ENCODE results near the gene NDUFA6.
"Not testable (repeated sequence)": the region's sequence is repeated elsewhere in the genome, so short reads cannot be mapped to it uniquely, and the experiment has no call there.

The NDUFA6 gene

DNA sequence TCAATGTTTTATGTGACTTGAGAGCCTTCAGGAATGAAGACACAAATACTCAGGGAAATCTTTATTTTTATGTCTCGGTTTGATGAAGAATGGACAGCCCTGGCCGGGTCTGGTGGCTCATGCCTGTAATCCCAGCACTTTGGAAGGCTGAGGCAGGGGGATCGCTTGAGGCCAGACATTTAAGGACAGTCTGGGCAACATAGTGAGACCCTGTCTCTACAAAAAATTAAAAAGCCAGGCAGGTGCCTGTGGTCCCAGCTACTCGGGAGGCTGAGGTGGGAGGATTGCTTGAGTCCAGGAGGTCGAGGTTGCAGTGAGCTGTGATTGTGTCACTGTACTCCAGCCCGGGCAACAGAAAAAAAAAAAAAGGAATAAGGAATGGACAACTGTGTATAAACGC lies 19.1 kb downstream of the NDUFA6 start:
- H3K4me3 ChIP-seq (ENCODE audit: insufficient read depth, low read depth, low read length, poor library complexity, severe bottlenecking) = peak overlapping the region; percentile 63
- not testable (repeated sequence) for H3K27me3 ChIP-seq (replicated peaks; ENCODE audit: control insufficient read depth, insufficient read depth, low read length, poor library complexity, severe bottlenecking); H3K27ac ChIP-seq (ENCODE audit: insufficient read depth, low read length, poor library complexity, severe bottlenecking); H3K36me3 ChIP-seq (ENCODE audit: control insufficient read depth, insufficient read depth, low read length); H3K9me3 ChIP-seq (ENCODE audit: control insufficient read depth, low read length); DNase-seq
- H3K4me1 ChIP-seq (ENCODE audit: control insufficient read depth, insufficient read depth, low read length, poor library complexity, severe bottlenecking) = peaks cover 28% of the 10 kb centered on the region

DNA sequence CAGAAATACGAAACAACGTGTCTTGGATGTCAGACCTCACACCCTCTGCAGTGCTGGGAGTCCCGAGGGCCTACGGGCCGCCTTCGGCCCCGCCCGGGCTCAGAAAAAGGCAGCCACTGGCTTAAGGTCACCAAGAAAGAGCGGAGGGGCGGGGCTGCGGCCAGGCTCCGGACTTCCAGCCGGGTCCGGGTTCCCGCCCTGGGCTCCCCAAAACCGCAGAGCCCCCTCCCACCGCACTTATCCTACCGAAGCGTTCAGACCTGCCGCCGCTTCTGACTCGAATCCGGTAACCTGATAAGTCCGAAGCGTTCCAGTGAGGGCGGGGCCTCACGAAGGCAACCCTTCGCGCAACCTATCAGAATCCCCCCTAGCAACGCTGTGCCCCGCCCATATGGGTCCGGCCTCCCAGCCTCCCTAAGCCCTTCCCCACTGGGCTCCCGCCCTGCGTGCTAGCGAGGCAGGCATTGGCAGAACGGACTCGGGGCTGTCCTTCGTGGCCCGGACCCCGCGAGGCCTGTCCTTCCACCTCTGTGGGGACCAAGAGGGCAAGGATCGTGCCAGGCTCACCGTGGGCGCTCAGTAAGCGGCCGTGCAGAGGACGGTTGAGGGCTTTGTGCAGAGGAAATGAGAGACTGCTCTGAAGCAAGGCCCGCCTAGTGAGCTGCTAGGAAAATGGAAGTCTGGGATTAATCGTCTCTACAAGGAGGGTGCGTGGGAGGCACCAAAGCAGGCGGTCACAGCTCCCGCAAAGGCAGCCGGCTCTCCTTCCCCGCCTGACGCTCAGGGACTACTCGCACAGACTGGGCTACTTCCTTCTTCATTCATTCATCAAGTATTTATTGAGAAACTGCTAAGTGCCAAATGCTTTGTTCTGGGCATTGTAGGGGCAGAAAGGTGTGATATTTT lies 19.8 kb downstream of the NDUFA6 start, which contains the start of gene NAGA:
TSS of gene NAGA (minus strand) at position 296 of the 906 bp plus-strand sequence. CDS start 515 bp downstream, outside the sequence.
- Histone ChIP-seq H3K9me3 (ENCODE audit: control insufficient read depth, low read length) (no peaks in the 10 kb centered on the region), H3K27ac (ENCODE audit: insufficient read depth, low read length, poor library complexity, severe bottlenecking) (peak within 1 kb of the TSS; percentile 66), H3K27me3 (replicated peaks; ENCODE audit: control insufficient read depth, insufficient read depth, low read length, poor library complexity, severe bottlenecking) (no peaks in the 10 kb centered on the region), H3K4me1 (ENCODE audit: control insufficient read depth, insufficient read depth, low read length, poor library complexity, severe bottlenecking) (peaks cover 28% of the 10 kb centered on the region), H3K4me3 (ENCODE audit: insufficient read depth, low read depth, low read length, poor library complexity, severe bottlenecking) (peak within 1 kb of the TSS; percentile 63), H3K36me3 (ENCODE audit: control insufficient read depth, insufficient read depth, low read length) (peaks cover 16% of the 10 kb centered on the region)
- peak; percentile 86 to 90 (median 89) for DNase-seq

DNA sequence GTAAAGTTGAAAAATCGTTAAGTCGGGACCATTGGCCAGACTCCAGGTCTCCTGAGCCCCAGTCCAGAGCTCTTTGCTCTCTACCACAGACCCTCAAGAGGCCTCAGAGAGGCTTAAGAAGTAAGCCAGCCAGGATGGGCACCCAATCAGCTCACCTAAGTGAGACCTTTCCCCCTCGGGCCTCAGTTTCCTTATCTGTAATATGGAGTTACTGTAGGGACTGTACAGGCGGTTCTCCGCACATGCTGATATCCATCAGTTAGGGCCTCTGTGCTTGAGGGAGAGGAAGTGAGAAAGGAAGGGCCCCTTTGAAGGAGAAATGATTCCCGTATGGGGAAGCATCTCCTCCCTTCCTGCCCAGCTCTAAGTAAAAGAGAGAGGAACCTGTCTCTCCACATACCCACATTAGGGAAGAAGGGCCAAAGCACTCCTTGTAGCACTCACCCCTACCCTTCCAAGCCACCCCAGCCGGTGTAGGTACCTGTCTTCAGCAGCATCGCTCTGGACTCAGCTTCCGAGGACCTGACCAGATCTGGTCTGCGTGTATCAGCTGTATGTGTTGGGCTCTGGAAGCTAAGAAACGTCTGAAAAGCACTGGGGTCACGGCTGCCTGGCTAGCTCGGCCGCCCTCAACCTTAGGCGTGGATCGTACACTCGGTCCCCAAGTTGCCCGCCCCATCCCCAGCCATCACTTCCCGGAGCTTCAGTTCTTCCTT lies 20.6 kb downstream of the NDUFA6 start:
- no peak for DNase-seq
- Histone ChIP-seq H3K4me3 (ENCODE audit: insufficient read depth, low read depth, low read length, poor library complexity, severe bottlenecking) (peak overlapping the region; percentile 63), H3K36me3 (ENCODE audit: control insufficient read depth, insufficient read depth, low read length) (peaks cover 24% of the 10 kb centered on the region), H3K4me1 (ENCODE audit: control insufficient read depth, insufficient read depth, low read length, poor library complexity, severe bottlenecking) (peaks cover 27% of the 10 kb centered on the region), H3K9me3 (ENCODE audit: control insufficient read depth, low read length) (no peaks in the 10 kb centered on the region), H3K27ac (ENCODE audit: insufficient read depth, low read length, poor library complexity, severe bottlenecking) (peak overlapping the region; percentile 66), H3K27me3 (replicated peaks; ENCODE audit: control insufficient read depth, insufficient read depth, low read length, poor library complexity, severe bottlenecking) (no peaks in the 10 kb centered on the region)

DNA sequence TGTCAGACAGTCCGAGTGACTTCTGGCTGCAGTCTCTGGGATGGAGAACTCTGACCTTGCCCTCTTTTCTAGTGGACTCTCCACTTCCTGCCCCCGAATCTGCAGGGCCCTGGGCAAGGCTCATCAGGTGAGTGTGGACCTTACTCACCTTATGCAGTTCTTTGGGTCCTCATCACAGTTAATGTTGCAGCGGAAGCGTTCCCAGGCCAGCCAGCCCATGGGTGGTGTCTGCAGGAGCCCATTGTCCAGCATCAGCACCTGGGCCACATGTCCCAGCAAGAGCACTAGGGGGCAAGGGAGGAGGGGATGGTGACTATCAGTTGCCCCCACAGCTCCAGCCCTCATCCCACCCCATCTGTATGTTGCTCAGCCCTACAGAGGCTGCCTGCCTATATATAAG lies 22.3 kb downstream of the NDUFA6 start:
- H3K27ac ChIP-seq (ENCODE audit: insufficient read depth, low read length, poor library complexity, severe bottlenecking) = no peak overlapping the region
- peaks cover 13% of the 10 kb centered on the region for H3K4me1 ChIP-seq (ENCODE audit: control insufficient read depth, insufficient read depth, low read length, poor library complexity, severe bottlenecking)
- DNase-seq = no peak
- no peaks in the 10 kb centered on the region for H3K9me3 ChIP-seq (ENCODE audit: control insufficient read depth, low read length)
- H3K36me3 ChIP-seq (ENCODE audit: control insufficient read depth, insufficient read depth, low read length) = peaks cover 24% of the 10 kb centered on the region
- no peaks in the 10 kb centered on the region for H3K27me3 ChIP-seq (replicated peaks; ENCODE audit: control insufficient read depth, insufficient read depth, low read length, poor library complexity, severe bottlenecking)
- H3K4me3 ChIP-seq (ENCODE audit: insufficient read depth, low read depth, low read length, poor library complexity, severe bottlenecking) = no peak overlapping the region

DNA sequence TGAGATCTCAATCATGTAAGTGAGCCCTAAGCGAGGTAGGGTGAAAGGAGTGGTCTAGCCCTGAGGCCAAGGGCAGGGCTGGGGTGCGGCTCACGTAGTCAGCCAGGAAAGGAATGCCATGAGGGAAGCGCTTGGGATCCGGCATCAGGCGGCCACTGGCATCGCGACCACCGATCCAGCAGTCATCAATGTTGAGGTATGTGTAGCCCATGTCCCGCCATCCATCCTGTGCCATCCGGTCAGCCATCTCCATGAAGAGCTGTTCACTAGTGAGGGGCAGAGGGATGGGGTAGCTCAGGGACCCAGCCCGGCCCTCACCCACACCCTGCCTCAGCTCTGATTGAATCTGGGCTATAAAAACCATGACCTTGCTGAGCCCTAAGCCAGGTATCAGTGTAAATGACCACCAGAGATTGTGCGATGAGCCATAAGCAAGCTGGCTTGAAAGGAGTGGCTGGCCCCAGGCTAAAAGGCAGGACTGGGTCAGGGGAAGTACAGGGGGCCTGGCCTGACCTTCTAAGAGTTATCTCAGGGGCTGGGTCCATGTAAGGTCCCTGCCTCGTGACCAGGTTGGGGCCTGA lies 22.8 kb downstream of the NDUFA6 start:
- no peak overlapping the region for H3K4me3 ChIP-seq (ENCODE audit: insufficient read depth, low read depth, low read length, poor library complexity, severe bottlenecking)
- H3K4me1 ChIP-seq (ENCODE audit: control insufficient read depth, insufficient read depth, low read length, poor library complexity, severe bottlenecking) = peaks cover 13% of the 10 kb centered on the region
- peaks cover 29% of the 10 kb centered on the region for H3K36me3 ChIP-seq (ENCODE audit: control insufficient read depth, insufficient read depth, low read length)
- no peak overlapping the region for H3K27ac ChIP-seq (ENCODE audit: insufficient read depth, low read length, poor library complexity, severe bottlenecking)
- no peak for DNase-seq
- H3K9me3 ChIP-seq (ENCODE audit: control insufficient read depth, low read length) = no peaks in the 10 kb centered on the region
- H3K27me3 ChIP-seq (replicated peaks; ENCODE audit: control insufficient read depth, insufficient read depth, low read length, poor library complexity, severe bottlenecking) = no peaks in the 10 kb centered on the region

DNA sequence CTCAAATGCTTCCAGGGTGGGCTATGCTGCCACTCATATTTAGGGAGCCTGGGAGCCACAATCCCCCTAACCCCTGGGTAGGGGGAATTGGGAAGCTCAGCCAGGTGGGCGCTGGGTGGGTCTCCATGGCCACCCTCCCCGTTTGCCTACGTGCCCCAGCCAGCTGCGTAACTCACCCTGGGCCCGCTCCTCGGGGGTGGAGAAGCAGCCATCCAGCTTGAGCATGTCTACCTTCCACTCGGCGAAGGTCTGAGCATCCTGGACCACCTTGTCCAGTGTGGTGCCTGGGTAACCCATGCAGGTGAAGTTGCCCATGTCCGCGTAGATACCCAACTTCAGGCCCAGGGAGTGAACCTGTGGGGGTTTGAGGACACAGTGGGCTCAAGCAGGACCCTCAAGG lies 23.6 kb downstream of the NDUFA6 start:
- no peak overlapping the region for H3K27ac ChIP-seq (ENCODE audit: insufficient read depth, low read length, poor library complexity, severe bottlenecking)
- H3K36me3 ChIP-seq (ENCODE audit: control insufficient read depth, insufficient read depth, low read length) = peaks cover 33% of the 10 kb centered on the region
- no peaks in the 10 kb centered on the region for H3K9me3 ChIP-seq (ENCODE audit: control insufficient read depth, low read length)
- H3K27me3 ChIP-seq (replicated peaks; ENCODE audit: control insufficient read depth, insufficient read depth, low read length, poor library complexity, severe bottlenecking) = no peaks in the 10 kb centered on the region
- H3K4me1 ChIP-seq (ENCODE audit: control insufficient read depth, insufficient read depth, low read length, poor library complexity, severe bottlenecking) = peaks cover 13% of the 10 kb centered on the region
- no peak overlapping the region for H3K4me3 ChIP-seq (ENCODE audit: insufficient read depth, low read depth, low read length, poor library complexity, severe bottlenecking)
- no peak for DNase-seq

DNA sequence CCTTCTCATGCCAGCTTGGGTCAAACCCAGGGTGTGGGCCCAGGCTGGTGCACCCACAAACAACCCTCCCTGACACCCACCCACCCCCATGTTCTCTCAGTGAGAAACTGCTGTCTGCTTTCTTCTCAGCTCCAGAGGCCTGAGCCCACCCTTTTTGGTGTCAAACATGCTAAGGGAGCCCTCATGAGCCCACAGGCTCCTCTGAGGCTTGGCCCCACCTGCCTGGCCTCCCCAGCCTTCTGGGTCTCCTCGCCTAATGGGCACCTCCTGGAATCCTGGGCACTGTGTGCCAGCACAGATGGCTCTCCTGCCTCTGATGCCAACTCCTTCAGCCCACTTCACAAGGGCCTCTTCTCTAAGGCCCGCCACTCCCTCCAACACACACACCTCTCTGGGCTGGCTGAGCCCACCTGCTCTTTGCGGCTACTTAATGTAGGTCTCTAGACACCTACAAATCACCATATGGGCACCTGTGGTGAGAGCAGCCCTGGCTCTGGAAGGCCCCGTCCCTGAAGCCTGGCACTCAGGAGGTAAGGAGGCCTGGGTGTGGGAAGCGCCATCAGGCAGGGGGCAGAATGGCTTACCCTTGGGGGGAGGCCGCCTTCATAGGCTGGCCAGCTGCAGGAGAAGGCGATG lies 24.3 kb downstream of the NDUFA6 start:
- Histone ChIP-seq H3K4me1 (ENCODE audit: control insufficient read depth, insufficient read depth, low read length, poor library complexity, severe bottlenecking) (peaks cover 9% of the 10 kb centered on the region), H3K27me3 (replicated peaks; ENCODE audit: control insufficient read depth, insufficient read depth, low read length, poor library complexity, severe bottlenecking) (no peaks in the 10 kb centered on the region), H3K36me3 (ENCODE audit: control insufficient read depth, insufficient read depth, low read length) (peaks cover 34% of the 10 kb centered on the region), H3K27ac (ENCODE audit: insufficient read depth, low read length, poor library complexity, severe bottlenecking) (no peak overlapping the region), H3K9me3 (ENCODE audit: control insufficient read depth, low read length) (no peaks in the 10 kb centered on the region), H3K4me3 (ENCODE audit: insufficient read depth, low read depth, low read length, poor library complexity, severe bottlenecking) (no peak overlapping the region)
- DNase-seq = no peak

DNA sequence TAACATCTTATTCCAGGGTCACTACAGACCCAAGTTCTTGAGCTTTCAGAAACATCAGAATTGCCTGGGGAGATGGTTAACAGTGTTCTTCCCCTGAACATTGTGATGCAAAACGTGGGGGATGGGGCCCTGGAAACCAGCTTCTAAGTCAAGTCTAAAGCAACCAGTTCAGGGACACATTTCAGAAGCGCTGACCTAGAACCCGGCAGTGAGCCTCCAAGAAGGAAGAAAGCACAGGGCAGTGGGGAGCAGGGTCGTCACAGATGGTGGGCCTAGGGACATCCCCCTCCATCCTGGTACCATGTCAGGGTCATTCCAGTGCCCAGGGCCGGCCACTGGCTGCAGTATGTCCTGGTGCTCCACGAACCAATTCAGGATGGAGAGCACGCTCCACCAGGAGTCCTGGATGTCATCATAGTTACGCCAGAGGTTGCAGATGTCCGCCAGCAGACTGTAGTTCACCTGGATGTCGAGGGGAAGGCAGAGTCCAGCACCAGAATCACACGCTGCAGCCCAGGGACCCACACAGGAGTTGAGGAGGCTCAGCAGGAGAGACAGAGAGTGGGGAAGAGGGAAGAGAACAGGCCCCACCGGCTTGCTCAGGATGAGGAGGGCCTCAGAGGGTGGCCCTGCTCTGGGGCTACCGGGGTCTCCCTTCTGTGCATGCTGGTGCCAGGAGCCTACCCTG lies 25.0 kb downstream of the NDUFA6 start:
- Histone ChIP-seq H3K27ac (ENCODE audit: insufficient read depth, low read length, poor library complexity, severe bottlenecking) (no peak overlapping the region), H3K27me3 (replicated peaks; ENCODE audit: control insufficient read depth, insufficient read depth, low read length, poor library complexity, severe bottlenecking) (no peaks in the 10 kb centered on the region), H3K36me3 (ENCODE audit: control insufficient read depth, insufficient read depth, low read length) (peaks cover 40% of the 10 kb centered on the region), H3K4me3 (ENCODE audit: insufficient read depth, low read depth, low read length, poor library complexity, severe bottlenecking) (no peak overlapping the region), H3K9me3 (ENCODE audit: control insufficient read depth, low read length) (no peaks in the 10 kb centered on the region), H3K4me1 (ENCODE audit: control insufficient read depth, insufficient read depth, low read length, poor library complexity, severe bottlenecking) (peaks cover 6% of the 10 kb centered on the region)
- DNase-seq = no peak

DNA sequence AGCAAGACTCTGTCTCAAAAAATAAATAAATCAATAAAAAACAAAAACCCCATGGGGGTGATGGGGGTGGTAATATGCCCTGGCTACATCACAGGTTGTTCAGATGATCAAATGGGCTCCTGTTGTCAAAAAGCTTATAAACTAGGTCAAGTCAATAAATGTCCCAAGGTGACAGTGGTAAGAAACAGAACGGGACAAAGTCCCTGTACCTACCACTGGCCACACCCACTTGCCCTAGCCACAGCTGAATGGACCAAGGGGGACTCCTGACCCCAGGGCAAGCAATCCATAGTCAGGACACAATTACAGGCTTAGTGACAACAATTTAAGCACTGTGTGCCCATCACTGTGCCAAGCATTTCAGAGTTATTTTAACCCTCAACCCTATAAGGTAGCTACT lies 25.9 kb downstream of the NDUFA6 start:
- peaks cover 50% of the 10 kb centered on the region for H3K36me3 ChIP-seq (ENCODE audit: control insufficient read depth, insufficient read depth, low read length)
- peaks cover under 1% of the 10 kb centered on the region for H3K4me1 ChIP-seq (ENCODE audit: control insufficient read depth, insufficient read depth, low read length, poor library complexity, severe bottlenecking)
- no peak for DNase-seq
- H3K4me3 ChIP-seq (ENCODE audit: insufficient read depth, low read depth, low read length, poor library complexity, severe bottlenecking) = no peak overlapping the region
- H3K27ac ChIP-seq (ENCODE audit: insufficient read depth, low read length, poor library complexity, severe bottlenecking) = no peak overlapping the region
- no peaks in the 10 kb centered on the region for H3K27me3 ChIP-seq (replicated peaks; ENCODE audit: control insufficient read depth, insufficient read depth, low read length, poor library complexity, severe bottlenecking)
- H3K9me3 ChIP-seq (ENCODE audit: control insufficient read depth, low read length) = no peaks in the 10 kb centered on the region

All from effector memory CD4-positive, alpha-beta T cell (primary cell).